Ascending aorta (tissue), 2 donors: ENCODE measurements around the gene BRAF. TPM values are rescaled to one million over a fixed set of nuclear protein-coding genes. Genes with fewer than 3 reads are reported as not detected.

Experiments
- DNase-seq, 2 donors: peaks; one replicate each; pipeline ENCODE4 v3.0.0-alpha.2; 2019; ENCODE audit warnings: low spot score in 2 of 2
- H3K27ac ChIP-seq, 2 donors: fragments of 200-600 bp; sonication (generic); one replicate each; pipeline ENCODE4 v1.5.1; 2016 to 2017; ENCODE audit warnings: mild to moderate bottlenecking in 1 of 2
- H3K27me3 ChIP-seq: fragments of 200-600 bp; sonication (generic); one replicate; pipeline ENCODE4 v1.5.1; 2017
- H3K36me3 ChIP-seq, 2 donors: fragments of 200-600 bp; sonication (generic); one replicate each; pipeline ENCODE4 v1.5.1; 2016
- H3K4me1 ChIP-seq, 2 donors: fragments of 200-600 bp; sonication (generic); one replicate each; pipeline ENCODE4 v1.5.1; 2016 to 2017; ENCODE audit warnings: mild to moderate bottlenecking in 1 of 2
- H3K4me3 ChIP-seq, 2 donors: fragments of 200-600 bp; sonication (generic); one replicate each; pipeline ENCODE4 v1.5.1; 2016 to 2017; ENCODE audit warnings: mild to moderate bottlenecking in 1 of 2
- H3K9me3 ChIP-seq, 2 donors: fragments of 200-600 bp; sonication (generic); one replicate each; pipeline ENCODE4 v1.5.1; 2016
- intact Hi-C: fragments of 100-400 bp; cut with DNase I; formaldehyde crosslinking; loops from one replicate; pipeline ENCODE4 v1.15.1; 2023
- total RNA-seq: library from RNA; depleted of rRNA; stranded (reverse); fragments of >200 nt; gene quantifications from one replicate; pipeline ENCODE4 v1.1.0, GENCODE V29; 2016
- TF ChIP-seq, protein P1 (sequence below), 3 experiments: fragments of 200-600 bp in 2 of 3; fragments of 450-650 bp in 1 of 3; sonication (generic) in 2 of 3; IDR thresholded peaks; one replicate each; pipeline ENCODE4 v1.5.1; 2016 to 2019; ENCODE audit warnings: antibody characterized with exemption in 3 of 3, mild to moderate bottlenecking in 1 of 3, moderate library complexity in 1 of 3

The BRAF gene
- 14.2 TPM for total RNA-seq

DNA sequence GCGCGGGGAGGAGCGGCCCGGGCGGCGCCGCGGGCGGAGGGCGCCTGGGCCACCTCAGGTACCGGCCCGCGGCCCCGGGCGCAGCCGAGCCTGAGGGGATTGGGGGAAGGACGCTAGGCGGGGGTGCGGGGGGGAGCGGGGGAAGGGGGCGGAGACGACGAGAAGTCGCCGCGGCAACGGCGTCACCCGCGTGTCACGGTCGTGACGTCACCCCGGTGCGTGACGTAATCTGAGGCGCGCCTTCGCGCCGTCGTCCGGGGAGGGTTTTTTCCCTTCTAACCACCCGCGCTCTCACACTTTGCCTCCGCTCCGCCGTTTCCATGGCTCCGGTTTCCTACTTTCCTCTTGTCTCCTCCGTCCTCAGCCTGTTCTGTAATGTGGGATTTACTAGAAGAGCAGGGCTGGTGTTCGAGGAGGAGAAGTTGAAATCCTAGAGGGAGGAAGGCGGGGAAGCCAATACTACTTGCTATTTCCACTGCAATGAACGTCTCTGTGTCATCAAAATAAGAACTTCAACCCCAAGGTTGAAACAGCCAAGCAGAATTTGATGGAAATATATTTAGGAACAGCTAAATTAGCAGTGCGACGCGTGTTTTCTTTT is at the start of gene BRAF:
Gene BRAF, minus strand, starts transcription at position 109 of the 601 bp plus-strand sequence. CDS start 226 bp downstream, outside the sequence.
- no peaks in the 10 kb centered on the region for H3K9me3 ChIP-seq
- peak; percentile 15 to 94 for DNase-seq
- TF ChIP-seq, protein P1, sequence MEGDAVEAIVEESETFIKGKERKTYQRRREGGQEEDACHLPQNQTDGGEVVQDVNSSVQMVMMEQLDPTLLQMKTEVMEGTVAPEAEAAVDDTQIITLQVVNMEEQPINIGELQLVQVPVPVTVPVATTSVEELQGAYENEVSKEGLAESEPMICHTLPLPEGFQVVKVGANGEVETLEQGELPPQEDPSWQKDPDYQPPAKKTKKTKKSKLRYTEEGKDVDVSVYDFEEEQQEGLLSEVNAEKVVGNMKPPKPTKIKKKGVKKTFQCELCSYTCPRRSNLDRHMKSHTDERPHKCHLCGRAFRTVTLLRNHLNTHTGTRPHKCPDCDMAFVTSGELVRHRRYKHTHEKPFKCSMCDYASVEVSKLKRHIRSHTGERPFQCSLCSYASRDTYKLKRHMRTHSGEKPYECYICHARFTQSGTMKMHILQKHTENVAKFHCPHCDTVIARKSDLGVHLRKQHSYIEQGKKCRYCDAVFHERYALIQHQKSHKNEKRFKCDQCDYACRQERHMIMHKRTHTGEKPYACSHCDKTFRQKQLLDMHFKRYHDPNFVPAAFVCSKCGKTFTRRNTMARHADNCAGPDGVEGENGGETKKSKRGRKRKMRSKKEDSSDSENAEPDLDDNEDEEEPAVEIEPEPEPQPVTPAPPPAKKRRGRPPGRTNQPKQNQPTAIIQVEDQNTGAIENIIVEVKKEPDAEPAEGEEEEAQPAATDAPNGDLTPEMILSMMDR (IDR thresholded peaks at IDR 0.05) = no peak
- H3K36me3 ChIP-seq = no peaks in the 10 kb centered on the region
- H3K27ac ChIP-seq = peak within 1 kb of the TSS; percentile 100
- H3K4me3 ChIP-seq = peak within 1 kb of the TSS; percentile 95 to 100
- peaks cover 6 to 11% of the 10 kb centered on the region in 2 donors for H3K4me1 ChIP-seq
- no peaks in the 10 kb centered on the region for H3K27me3 ChIP-seq
- intact Hi-C loops = loop anchor here (1.0 to 10.0 kb wide), 7 partner anchors 48 to 748 kb away; partner anchors contain the start of genes KDM7A, MKRN1, MRPS33 and NDUFB2

DNA sequence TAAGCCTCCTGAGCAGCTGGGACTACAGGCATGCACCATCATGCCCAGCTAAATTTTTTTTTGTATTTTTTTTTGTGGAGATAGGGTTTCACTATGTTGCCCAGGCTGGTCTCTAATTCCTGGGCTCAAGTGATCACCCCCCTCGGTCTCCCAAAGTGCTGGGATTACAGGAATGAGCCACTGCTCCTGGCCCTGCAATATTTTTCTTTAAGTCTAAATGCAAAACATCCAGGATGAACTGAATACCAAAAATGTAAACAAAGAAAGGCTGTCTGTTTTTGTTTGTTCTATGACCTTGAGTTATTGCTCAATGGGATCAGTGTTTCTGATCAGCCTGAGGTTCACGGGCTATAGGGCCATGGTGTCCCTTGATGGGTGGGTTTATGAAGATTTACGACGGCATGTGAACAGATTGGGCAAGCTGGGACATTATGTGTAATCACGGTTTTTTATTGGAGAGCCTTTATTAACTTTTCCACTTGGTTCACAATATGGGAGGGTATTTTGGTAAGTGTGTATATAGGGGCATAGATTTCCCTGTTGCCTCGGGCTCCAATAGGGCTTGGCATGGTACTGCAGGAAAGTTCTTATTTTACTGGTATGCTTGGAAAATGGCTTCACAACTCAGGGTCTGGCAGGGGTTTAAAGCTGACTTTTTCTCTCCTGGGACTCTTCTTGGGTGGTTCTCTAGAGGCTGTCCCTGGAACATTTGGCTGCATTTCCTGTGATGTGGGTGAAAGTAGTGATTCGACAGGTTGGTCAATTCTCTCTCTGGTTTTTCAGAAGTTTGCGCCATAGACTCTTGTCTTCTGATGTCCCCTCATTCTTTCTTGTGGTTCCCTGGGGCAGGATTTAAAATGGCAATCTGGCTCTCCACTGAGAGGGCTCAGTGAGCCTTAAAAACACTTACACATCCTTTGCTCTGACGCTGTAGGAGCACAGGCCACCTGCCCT is 48.4 kb upstream of the BRAF start:
- Histone ChIP-seq H3K9me3 (no peaks in the 10 kb centered on the region), H3K4me1 (no peaks in the 10 kb centered on the region), H3K27me3 (no peaks in the 10 kb centered on the region), H3K36me3 (no peaks in the 10 kb centered on the region), H3K27ac (no peak overlapping the region), H3K4me3 (no peak overlapping the region)
- intact Hi-C loops = no loop called here
- no peak for DNase-seq
- TF ChIP-seq, protein P1 (IDR thresholded peaks at IDR 0.05) = no peak

DNA sequence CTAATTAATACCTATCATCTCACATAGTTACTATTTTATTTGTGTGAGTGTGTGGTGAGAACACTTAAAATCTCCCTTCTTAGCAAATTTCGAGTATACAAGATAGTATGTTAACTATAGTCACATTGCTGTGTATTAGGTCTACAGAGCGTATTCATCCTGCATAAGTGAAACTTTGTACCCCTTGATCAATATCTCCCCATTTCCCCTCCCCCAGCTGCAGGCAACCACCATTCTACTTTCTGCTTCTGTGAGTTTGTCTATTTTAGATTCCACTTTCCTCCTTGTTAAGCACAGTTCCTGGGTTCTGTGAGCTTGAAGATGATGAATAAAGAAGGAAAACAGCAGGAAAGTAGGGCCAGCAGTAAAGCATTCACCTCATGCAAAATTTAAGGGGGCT is 47.6 kb upstream of the BRAF start:
- TF ChIP-seq, protein P1 (IDR thresholded peaks at IDR 0.05) = no peak
- intact Hi-C loops = no loop called here
- Histone ChIP-seq H3K27ac (no peak overlapping the region), H3K4me1 (no peaks in the 10 kb centered on the region), H3K4me3 (no peak overlapping the region), H3K36me3 (no peaks in the 10 kb centered on the region), H3K9me3 (no peaks in the 10 kb centered on the region), H3K27me3 (no peaks in the 10 kb centered on the region)
- no peak for DNase-seq

DNA sequence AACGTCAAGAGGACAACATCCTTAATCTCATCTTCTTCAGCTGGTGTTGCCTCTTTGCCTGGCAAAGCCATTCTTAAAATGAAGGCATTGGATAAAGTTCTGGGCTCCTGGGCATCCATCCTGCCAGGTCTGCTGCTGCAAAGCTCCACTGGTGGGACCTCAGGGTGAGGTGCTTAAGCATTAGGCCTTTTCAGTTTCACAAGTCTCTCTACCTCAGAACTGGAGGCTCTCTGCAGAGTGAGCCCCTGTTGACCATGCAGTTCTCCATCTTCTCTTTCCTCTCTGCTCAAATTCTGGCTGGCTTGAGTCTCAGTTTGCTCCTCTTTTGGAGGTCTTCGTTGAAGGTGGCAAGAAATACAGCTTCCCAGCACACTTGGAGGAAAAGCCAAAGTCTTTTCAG is 42.7 kb upstream of the BRAF start:
- H3K36me3 ChIP-seq = no peaks in the 10 kb centered on the region
- H3K27me3 ChIP-seq = no peaks in the 10 kb centered on the region
- no peak for DNase-seq
- H3K9me3 ChIP-seq = no peaks in the 10 kb centered on the region
- no peaks in the 10 kb centered on the region for H3K4me1 ChIP-seq
- TF ChIP-seq, protein P1 (IDR thresholded peaks at IDR 0.05) = no peak
- intact Hi-C loops = no loop called here
- no peak overlapping the region for H3K4me3 ChIP-seq
- H3K27ac ChIP-seq = no peak overlapping the region

DNA sequence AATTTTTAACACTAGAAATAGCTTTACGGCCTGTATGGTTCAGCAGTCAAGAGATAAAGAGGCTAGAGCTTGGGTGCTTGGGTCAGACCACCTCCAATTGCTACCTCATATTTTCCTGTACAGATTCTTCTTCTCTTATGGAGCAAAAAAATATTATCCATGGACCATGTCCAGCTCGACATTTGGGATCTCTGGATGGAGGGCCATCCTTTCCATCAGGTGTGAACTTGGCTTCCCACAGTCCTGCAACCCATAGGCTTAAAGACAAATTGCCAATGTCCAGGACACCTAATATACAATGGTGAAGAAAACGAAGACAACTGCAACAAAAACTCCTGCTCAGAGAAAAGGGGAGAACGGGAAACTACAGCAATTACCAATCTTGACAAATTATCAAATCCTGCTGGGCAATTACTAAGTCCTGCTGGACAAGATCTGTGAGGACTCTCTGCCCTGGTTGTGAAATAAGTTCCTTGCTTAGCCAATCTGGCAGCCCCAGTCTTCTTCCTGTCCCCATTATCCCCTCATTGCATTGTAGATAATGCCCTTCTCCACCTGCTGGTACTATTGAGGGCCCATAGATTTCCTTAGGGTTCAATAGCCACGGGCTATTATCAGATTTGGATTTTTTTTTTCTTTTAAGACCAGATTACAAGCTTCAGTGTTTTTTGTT is 42.0 kb upstream of the BRAF start:
- H3K36me3 ChIP-seq = no peaks in the 10 kb centered on the region
- H3K4me1 ChIP-seq = no peaks in the 10 kb centered on the region
- H3K9me3 ChIP-seq = no peaks in the 10 kb centered on the region
- DNase-seq = no peak
- H3K4me3 ChIP-seq = no peak overlapping the region
- H3K27me3 ChIP-seq = no peaks in the 10 kb centered on the region
- intact Hi-C loops = no loop called here
- H3K27ac ChIP-seq = no peak overlapping the region
- TF ChIP-seq, protein P1 (IDR thresholded peaks at IDR 0.05) = no peak
